HL-60 (cell line): ENCODE measurements around the gene S1PR2.

Experiments
- POLR2AphosphoS5 ChIP-seq: IDR thresholded peaks from 2 replicates; pipeline ENCODE4 v1.6.1; 2012; ENCODE audit warnings: low read depth
- TF ChIP-seq, protein P1 (sequence below): IDR thresholded peaks from one replicate; pipeline ENCODE4 v1.5.1; 2011; ENCODE audit warnings: low read length, control low read depth, inconsistent platforms; ENCODE audit not compliant: insufficient read depth
- TF ChIP-seq, protein P2 (sequence below): IDR thresholded peaks from 2 replicates; pipeline ENCODE4 v1.6.1; 2012; ENCODE audit warnings: low read depth; ENCODE audit not compliant: insufficient replicate concordance

DNA sequence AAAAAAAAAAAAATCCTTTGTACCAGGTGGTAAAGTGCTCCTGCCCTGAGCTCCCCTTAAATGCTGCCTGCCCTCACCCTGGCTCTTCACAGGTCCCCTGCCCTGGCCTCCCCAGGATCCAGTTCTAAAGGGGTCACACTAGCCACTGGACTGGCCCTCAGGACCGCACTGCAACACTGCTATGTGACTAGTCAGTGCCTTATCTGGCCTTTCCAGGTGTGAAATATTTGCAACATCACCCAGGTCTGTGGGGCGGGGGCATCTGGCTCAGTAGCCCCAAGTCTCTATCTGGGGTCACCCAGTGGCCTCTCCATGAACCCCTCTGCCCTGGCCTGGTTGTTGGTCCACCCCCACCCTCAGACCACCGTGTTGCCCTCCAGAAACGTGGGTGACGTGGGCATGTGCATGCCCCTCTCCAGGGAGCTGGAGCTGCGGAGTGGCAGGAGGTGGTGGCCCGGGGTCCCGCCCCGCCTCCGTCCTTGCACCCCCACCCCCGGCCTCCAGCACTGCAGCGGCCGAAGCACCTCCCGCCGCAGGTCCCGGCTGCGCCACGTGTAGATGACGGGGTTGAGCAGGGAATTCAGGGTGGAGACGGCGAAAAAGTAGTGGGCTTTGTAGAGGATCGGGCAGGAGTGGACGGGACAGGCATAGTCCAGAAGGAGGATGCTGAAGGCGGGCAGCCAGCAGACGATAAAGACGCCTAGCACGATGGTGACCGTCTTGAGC, 7.5 kb downstream of the S1PR2 start:
- TF ChIP-seq, protein P1, sequence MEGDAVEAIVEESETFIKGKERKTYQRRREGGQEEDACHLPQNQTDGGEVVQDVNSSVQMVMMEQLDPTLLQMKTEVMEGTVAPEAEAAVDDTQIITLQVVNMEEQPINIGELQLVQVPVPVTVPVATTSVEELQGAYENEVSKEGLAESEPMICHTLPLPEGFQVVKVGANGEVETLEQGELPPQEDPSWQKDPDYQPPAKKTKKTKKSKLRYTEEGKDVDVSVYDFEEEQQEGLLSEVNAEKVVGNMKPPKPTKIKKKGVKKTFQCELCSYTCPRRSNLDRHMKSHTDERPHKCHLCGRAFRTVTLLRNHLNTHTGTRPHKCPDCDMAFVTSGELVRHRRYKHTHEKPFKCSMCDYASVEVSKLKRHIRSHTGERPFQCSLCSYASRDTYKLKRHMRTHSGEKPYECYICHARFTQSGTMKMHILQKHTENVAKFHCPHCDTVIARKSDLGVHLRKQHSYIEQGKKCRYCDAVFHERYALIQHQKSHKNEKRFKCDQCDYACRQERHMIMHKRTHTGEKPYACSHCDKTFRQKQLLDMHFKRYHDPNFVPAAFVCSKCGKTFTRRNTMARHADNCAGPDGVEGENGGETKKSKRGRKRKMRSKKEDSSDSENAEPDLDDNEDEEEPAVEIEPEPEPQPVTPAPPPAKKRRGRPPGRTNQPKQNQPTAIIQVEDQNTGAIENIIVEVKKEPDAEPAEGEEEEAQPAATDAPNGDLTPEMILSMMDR, result no peak
- TF ChIP-seq POLR2AphosphoS5, result no peak
- TF ChIP-seq, protein P2, sequence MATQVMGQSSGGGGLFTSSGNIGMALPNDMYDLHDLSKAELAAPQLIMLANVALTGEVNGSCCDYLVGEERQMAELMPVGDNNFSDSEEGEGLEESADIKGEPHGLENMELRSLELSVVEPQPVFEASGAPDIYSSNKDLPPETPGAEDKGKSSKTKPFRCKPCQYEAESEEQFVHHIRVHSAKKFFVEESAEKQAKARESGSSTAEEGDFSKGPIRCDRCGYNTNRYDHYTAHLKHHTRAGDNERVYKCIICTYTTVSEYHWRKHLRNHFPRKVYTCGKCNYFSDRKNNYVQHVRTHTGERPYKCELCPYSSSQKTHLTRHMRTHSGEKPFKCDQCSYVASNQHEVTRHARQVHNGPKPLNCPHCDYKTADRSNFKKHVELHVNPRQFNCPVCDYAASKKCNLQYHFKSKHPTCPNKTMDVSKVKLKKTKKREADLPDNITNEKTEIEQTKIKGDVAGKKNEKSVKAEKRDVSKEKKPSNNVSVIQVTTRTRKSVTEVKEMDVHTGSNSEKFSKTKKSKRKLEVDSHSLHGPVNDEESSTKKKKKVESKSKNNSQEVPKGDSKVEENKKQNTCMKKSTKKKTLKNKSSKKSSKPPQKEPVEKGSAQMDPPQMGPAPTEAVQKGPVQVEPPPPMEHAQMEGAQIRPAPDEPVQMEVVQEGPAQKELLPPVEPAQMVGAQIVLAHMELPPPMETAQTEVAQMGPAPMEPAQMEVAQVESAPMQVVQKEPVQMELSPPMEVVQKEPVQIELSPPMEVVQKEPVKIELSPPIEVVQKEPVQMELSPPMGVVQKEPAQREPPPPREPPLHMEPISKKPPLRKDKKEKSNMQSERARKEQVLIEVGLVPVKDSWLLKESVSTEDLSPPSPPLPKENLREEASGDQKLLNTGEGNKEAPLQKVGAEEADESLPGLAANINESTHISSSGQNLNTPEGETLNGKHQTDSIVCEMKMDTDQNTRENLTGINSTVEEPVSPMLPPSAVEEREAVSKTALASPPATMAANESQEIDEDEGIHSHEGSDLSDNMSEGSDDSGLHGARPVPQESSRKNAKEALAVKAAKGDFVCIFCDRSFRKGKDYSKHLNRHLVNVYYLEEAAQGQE, result no peak
